Measurements from ENCODE around the gene PDE10A.

Gene PDE10A

DNA sequence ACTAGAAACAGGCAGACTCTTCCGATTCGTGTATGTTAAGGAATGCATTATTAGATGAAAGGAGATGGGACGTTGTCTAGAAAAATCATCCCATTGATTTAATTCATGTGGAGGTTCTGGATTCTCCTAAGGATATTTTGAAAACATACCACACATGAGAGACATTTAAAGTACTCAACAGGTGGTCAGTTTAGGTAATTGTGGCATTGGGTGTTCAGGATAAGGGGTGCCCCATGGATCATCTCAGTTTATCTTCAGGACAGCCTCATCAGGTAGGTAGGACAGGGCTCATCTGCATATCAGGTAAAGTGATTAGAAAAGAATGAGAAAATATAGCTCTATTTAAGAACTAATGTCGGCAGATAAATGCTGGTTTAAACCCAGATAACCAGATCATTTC is 15.9 kb upstream of the PDE10A start:
- Histone ChIP-seq H3K9me3 (ENCODE audit: control insufficient read depth, low read length) (no peaks in the 10 kb centered on the region), H3K36me3 (ENCODE audit: control insufficient read depth, insufficient read depth, low read length) (no peaks in the 10 kb centered on the region), H3K4me1 (ENCODE audit: control insufficient read depth, insufficient read depth, low read length, poor library complexity, severe bottlenecking) (no peaks in the 10 kb centered on the region), H3K27ac (ENCODE audit: insufficient read depth, low read length, poor library complexity, severe bottlenecking) (no peak overlapping the region), H3K27me3 (replicated peaks; ENCODE audit: control insufficient read depth, insufficient read depth, low read length, poor library complexity, severe bottlenecking) (no peaks in the 10 kb centered on the region), H3K4me3 (ENCODE audit: insufficient read depth, low read depth, low read length, poor library complexity, severe bottlenecking) (no peak overlapping the region)
- no peak for DNase-seq

GRCh38 chr6:165678429-165678828 is 15.4 kb upstream of the PDE10A start:
- no peaks in the 10 kb centered on the region for H3K36me3 ChIP-seq (ENCODE audit: control insufficient read depth, insufficient read depth, low read length)
- no peak for DNase-seq
- no peaks in the 10 kb centered on the region for H3K27me3 ChIP-seq (replicated peaks; ENCODE audit: control insufficient read depth, insufficient read depth, low read length, poor library complexity, severe bottlenecking)
- H3K9me3 ChIP-seq (ENCODE audit: control insufficient read depth, low read length): no peaks in the 10 kb centered on the region
- no peaks in the 10 kb centered on the region for H3K4me1 ChIP-seq (ENCODE audit: control insufficient read depth, insufficient read depth, low read length, poor library complexity, severe bottlenecking)
- no peak overlapping the region for H3K27ac ChIP-seq (ENCODE audit: insufficient read depth, low read length, poor library complexity, severe bottlenecking)
- H3K4me3 ChIP-seq (ENCODE audit: insufficient read depth, low read depth, low read length, poor library complexity, severe bottlenecking): no peak overlapping the region

DNA sequence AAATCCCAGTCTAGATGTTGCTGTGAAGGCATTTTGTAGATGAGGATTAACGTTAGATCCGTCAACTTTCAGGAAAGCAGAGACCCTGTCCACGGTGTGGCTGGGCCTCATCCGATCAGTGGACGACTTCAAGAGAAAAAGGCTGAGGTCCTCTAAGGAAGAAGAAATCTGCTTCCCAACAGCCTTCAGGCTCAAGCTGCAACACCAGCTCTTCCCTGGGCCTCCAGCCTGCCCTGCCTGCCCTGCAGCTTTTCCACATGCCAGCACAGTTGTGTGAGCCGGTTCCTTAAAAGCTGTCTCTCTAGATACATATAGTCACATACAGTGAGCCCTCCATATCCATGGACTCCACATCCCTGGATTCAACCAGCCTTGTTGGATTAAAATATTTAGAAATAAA is 14.1 kb upstream of the PDE10A start:
- Histone ChIP-seq H3K4me1 (ENCODE audit: control insufficient read depth, insufficient read depth, low read length, poor library complexity, severe bottlenecking) (no peaks in the 10 kb centered on the region), H3K27ac (ENCODE audit: insufficient read depth, low read length, poor library complexity, severe bottlenecking) (no peak overlapping the region)

GRCh38 chr6:165676435-165677068 is 13.5 kb upstream of the PDE10A start:
- Histone ChIP-seq H3K4me3 (ENCODE audit: insufficient read depth, low read depth, low read length, poor library complexity, severe bottlenecking) (no peak overlapping the region), H3K4me1 (ENCODE audit: control insufficient read depth, insufficient read depth, low read length, poor library complexity, severe bottlenecking) (no peaks in the 10 kb centered on the region), H3K27me3 (replicated peaks; ENCODE audit: control insufficient read depth, insufficient read depth, low read length, poor library complexity, severe bottlenecking) (no peaks in the 10 kb centered on the region), H3K36me3 (ENCODE audit: control insufficient read depth, insufficient read depth, low read length) (no peaks in the 10 kb centered on the region), H3K27ac (ENCODE audit: insufficient read depth, low read length, poor library complexity, severe bottlenecking) (no peak overlapping the region), H3K9me3 (ENCODE audit: control insufficient read depth, low read length) (no peaks in the 10 kb centered on the region)
- DNase-seq: no peak

More for the DNA sequence above, 14.1 kb upstream of the PDE10A start:
- H3K36me3 ChIP-seq (ENCODE audit: control insufficient read depth, insufficient read depth, low read length): no peaks in the 10 kb centered on the region
- H3K9me3 ChIP-seq (ENCODE audit: control insufficient read depth, low read length): no peaks in the 10 kb centered on the region
- no peak for DNase-seq
- no peak overlapping the region for H3K4me3 ChIP-seq (ENCODE audit: insufficient read depth, low read depth, low read length, poor library complexity, severe bottlenecking)
- no peaks in the 10 kb centered on the region for H3K27me3 ChIP-seq (replicated peaks; ENCODE audit: control insufficient read depth, insufficient read depth, low read length, poor library complexity, severe bottlenecking)

DNA sequence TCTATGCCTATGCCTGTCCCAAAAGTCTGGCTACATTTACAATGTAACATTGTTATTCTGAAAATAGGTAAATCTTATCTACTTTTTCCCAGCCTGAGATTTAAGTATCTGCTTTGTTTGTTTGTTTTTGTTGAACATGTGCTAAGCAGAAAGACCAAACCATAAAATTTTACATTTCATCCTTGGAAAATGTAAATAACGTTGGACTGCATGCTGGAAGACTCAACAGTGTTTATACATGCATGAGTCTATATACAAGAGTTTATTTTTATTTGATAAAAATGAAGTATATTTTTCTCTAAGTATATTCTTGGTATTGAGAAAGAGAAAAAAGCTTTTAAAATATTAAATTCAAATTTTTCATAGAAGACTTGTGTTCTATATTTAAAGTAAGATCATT is 12.1 kb upstream of the PDE10A start:
- no peak for DNase-seq

GRCh38 chr6:165674155-165675029 is 11.4 kb upstream of the PDE10A start:
- no peaks in the 10 kb centered on the region for H3K27me3 ChIP-seq (replicated peaks; ENCODE audit: control insufficient read depth, insufficient read depth, low read length, poor library complexity, severe bottlenecking)
- no peaks in the 10 kb centered on the region for H3K36me3 ChIP-seq (ENCODE audit: control insufficient read depth, insufficient read depth, low read length)
- H3K27ac ChIP-seq (ENCODE audit: insufficient read depth, low read length, poor library complexity, severe bottlenecking): no peak overlapping the region
- DNase-seq: no peak
- no peaks in the 10 kb centered on the region for H3K4me1 ChIP-seq (ENCODE audit: control insufficient read depth, insufficient read depth, low read length, poor library complexity, severe bottlenecking)
- H3K4me3 ChIP-seq (ENCODE audit: insufficient read depth, low read depth, low read length, poor library complexity, severe bottlenecking): no peak overlapping the region
- H3K9me3 ChIP-seq (ENCODE audit: control insufficient read depth, low read length): no peaks in the 10 kb centered on the region

More for the DNA sequence above, 12.1 kb upstream of the PDE10A start:
- Histone ChIP-seq H3K27me3 (replicated peaks; ENCODE audit: control insufficient read depth, insufficient read depth, low read length, poor library complexity, severe bottlenecking) (no peaks in the 10 kb centered on the region), H3K27ac (ENCODE audit: insufficient read depth, low read length, poor library complexity, severe bottlenecking) (no peak overlapping the region), H3K4me3 (ENCODE audit: insufficient read depth, low read depth, low read length, poor library complexity, severe bottlenecking) (no peak overlapping the region), H3K9me3 (ENCODE audit: control insufficient read depth, low read length) (no peaks in the 10 kb centered on the region), H3K4me1 (ENCODE audit: control insufficient read depth, insufficient read depth, low read length, poor library complexity, severe bottlenecking) (no peaks in the 10 kb centered on the region), H3K36me3 (ENCODE audit: control insufficient read depth, insufficient read depth, low read length) (no peaks in the 10 kb centered on the region)

GRCh38 chr6:165671222-165671768 is 8.3 kb upstream of the PDE10A start:
- no peaks in the 10 kb centered on the region for H3K36me3 ChIP-seq (ENCODE audit: control insufficient read depth, insufficient read depth, low read length)
- no peaks in the 10 kb centered on the region for H3K4me1 ChIP-seq (ENCODE audit: control insufficient read depth, insufficient read depth, low read length, poor library complexity, severe bottlenecking)
- no peaks in the 10 kb centered on the region for H3K9me3 ChIP-seq (ENCODE audit: control insufficient read depth, low read length)
- H3K4me3 ChIP-seq (ENCODE audit: insufficient read depth, low read depth, low read length, poor library complexity, severe bottlenecking): no peak overlapping the region
- DNase-seq: no peak
- H3K27me3 ChIP-seq (replicated peaks; ENCODE audit: control insufficient read depth, insufficient read depth, low read length, poor library complexity, severe bottlenecking): no peaks in the 10 kb centered on the region
- no peak overlapping the region for H3K27ac ChIP-seq (ENCODE audit: insufficient read depth, low read length, poor library complexity, severe bottlenecking)

GRCh38 chr6:165668951-165669350 is 5.9 kb upstream of the PDE10A start:
- no peak overlapping the region for H3K27ac ChIP-seq (ENCODE audit: insufficient read depth, low read length, poor library complexity, severe bottlenecking)
- no peak overlapping the region for H3K4me3 ChIP-seq (ENCODE audit: insufficient read depth, low read depth, low read length, poor library complexity, severe bottlenecking)
- no peaks in the 10 kb centered on the region for H3K36me3 ChIP-seq (ENCODE audit: control insufficient read depth, insufficient read depth, low read length)
- no peak for DNase-seq
- no peaks in the 10 kb centered on the region for H3K27me3 ChIP-seq (replicated peaks; ENCODE audit: control insufficient read depth, insufficient read depth, low read length, poor library complexity, severe bottlenecking)
- H3K9me3 ChIP-seq (ENCODE audit: control insufficient read depth, low read length): no peaks in the 10 kb centered on the region
- H3K4me1 ChIP-seq (ENCODE audit: control insufficient read depth, insufficient read depth, low read length, poor library complexity, severe bottlenecking): no peaks in the 10 kb centered on the region

GRCh38 chr6:165665384-165665672 is 2.3 kb upstream of the PDE10A start:
- Histone ChIP-seq H3K4me1 (ENCODE audit: control insufficient read depth, insufficient read depth, low read length, poor library complexity, severe bottlenecking) (no peaks in the 10 kb centered on the region), H3K9me3 (ENCODE audit: control insufficient read depth, low read length) (no peaks in the 10 kb centered on the region), H3K4me3 (ENCODE audit: insufficient read depth, low read depth, low read length, poor library complexity, severe bottlenecking) (no peak overlapping the region), H3K27me3 (replicated peaks; ENCODE audit: control insufficient read depth, insufficient read depth, low read length, poor library complexity, severe bottlenecking) (peaks cover 6% of the 10 kb centered on the region), H3K36me3 (ENCODE audit: control insufficient read depth, insufficient read depth, low read length) (no peaks in the 10 kb centered on the region), H3K27ac (ENCODE audit: insufficient read depth, low read length, poor library complexity, severe bottlenecking) (no peak overlapping the region)
- no peak for DNase-seq

Data from effector memory CD4-positive, alpha-beta T cell (primary cell).